ENCODE data around the gene DPP6. TPM values are rescaled to one million over a fixed set of nuclear protein-coding genes. Genes with fewer than 3 reads are reported as not detected.

The DPP6 gene
- total RNA-seq, 2 experiments from 2014 or later: not detected

DNA sequence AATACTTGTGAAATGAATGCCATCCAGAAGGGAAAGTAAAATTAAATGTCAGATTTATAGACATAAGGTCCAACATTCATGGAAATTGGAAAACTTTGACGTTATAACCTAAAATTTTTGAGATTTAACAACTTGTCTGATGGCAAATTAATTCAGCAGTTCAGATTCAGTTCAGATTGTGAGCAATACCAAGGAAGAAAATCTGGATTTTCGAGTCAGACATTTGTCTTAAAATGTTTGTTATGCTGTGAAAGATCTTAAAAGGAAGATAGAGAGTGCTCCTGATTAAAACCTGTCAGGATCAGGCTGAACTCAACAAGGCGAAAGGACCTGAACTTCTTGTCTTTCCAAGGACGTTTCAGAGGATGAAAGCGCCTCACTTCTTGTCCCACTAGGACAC lies 629.8 kb downstream of the DPP6 start:
- no peak for DNase-seq (ENCODE audit: low spot score)
- no TSS peak for BruUV-seq (replicated peaks)
- POLR2A ChIA-PET: no interaction called here
- Histone ChIP-seq H3K4me1 (ENCODE audit: insufficient read depth, low read length, poor library complexity, severe bottlenecking) (no peaks in the 10 kb centered on the region), H3K27ac (ENCODE audit: low read depth, low read length, poor library complexity, severe bottlenecking) (no peak overlapping the region), H3K4me2 (ENCODE audit: low read length) (no peak overlapping the region), H3K9me3 (ENCODE audit: low read length) (no peaks in the 10 kb centered on the region), H3K4me3 (ENCODE audit: low read depth, low read length, poor library complexity, severe bottlenecking) (no peak overlapping the region), H3K9me2 (ENCODE audit: insufficient read depth, low read length) (no peaks in the 10 kb centered on the region), H4K20me1 (ENCODE audit: insufficient read depth, low read length) (no peaks in the 10 kb centered on the region), H3K79me2 (ENCODE audit: insufficient read depth, low read depth, low read length) (no peaks in the 10 kb centered on the region), H3K36me3 (ENCODE audit: insufficient read depth, low read length) (no peaks in the 10 kb centered on the region), H2AFZ (ENCODE audit: low read length) (no peak overlapping the region)
- CTCF ChIA-PET (ENCODE audit: unreplicated experiment): no interaction called here
- no peak for TF ChIP-seq EZH2phosphoT487 (IDR thresholded peaks at IDR 0.05; ENCODE audit: borderline replicate concordance, low read depth, low read length)
- TF ChIP-seq, protein P1, sequence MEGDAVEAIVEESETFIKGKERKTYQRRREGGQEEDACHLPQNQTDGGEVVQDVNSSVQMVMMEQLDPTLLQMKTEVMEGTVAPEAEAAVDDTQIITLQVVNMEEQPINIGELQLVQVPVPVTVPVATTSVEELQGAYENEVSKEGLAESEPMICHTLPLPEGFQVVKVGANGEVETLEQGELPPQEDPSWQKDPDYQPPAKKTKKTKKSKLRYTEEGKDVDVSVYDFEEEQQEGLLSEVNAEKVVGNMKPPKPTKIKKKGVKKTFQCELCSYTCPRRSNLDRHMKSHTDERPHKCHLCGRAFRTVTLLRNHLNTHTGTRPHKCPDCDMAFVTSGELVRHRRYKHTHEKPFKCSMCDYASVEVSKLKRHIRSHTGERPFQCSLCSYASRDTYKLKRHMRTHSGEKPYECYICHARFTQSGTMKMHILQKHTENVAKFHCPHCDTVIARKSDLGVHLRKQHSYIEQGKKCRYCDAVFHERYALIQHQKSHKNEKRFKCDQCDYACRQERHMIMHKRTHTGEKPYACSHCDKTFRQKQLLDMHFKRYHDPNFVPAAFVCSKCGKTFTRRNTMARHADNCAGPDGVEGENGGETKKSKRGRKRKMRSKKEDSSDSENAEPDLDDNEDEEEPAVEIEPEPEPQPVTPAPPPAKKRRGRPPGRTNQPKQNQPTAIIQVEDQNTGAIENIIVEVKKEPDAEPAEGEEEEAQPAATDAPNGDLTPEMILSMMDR (conservative IDR thresholded peaks at IDR 0.05; ENCODE audit: low read length): no peak
- intact Hi-C loops (cut with micrococcal nuclease; ENCODE audit: unreplicated experiment): no loop called here

GRCh38 chr7:154684666-154685563 lies 632.7 kb downstream of the DPP6 start:
- Histone ChIP-seq H3K79me2 (ENCODE audit: insufficient read depth, low read depth, low read length) (no peaks in the 10 kb centered on the region), H3K9me3 (ENCODE audit: low read length) (no peaks in the 10 kb centered on the region), H4K20me1 (ENCODE audit: insufficient read depth, low read length) (no peaks in the 10 kb centered on the region), H3K9me2 (ENCODE audit: insufficient read depth, low read length) (no peaks in the 10 kb centered on the region), H3K4me2 (ENCODE audit: low read length) (no peak overlapping the region), H3K36me3 (ENCODE audit: insufficient read depth, low read length) (no peaks in the 10 kb centered on the region), H2AFZ (ENCODE audit: low read length) (no peak overlapping the region), H3K4me1 (ENCODE audit: insufficient read depth, low read length, poor library complexity, severe bottlenecking) (no peaks in the 10 kb centered on the region), H3K27ac (ENCODE audit: low read depth, low read length, poor library complexity, severe bottlenecking) (no peak overlapping the region), H3K4me3 (ENCODE audit: low read depth, low read length, poor library complexity, severe bottlenecking) (no peak overlapping the region)
- no TSS peak for BruUV-seq (replicated peaks)
- DNase-seq (ENCODE audit: low spot score): no peak
- CTCF ChIA-PET (ENCODE audit: unreplicated experiment): no interaction called here
- TF ChIP-seq EZH2phosphoT487 (IDR thresholded peaks at IDR 0.05; ENCODE audit: borderline replicate concordance, low read depth, low read length): no peak
- TF ChIP-seq, protein P1 (conservative IDR thresholded peaks at IDR 0.05; ENCODE audit: low read length): no peak
- POLR2A ChIA-PET: no interaction called here
- intact Hi-C loops (cut with micrococcal nuclease; ENCODE audit: unreplicated experiment): no loop called here

- Histone ChIP-seq H3K27ac (ENCODE audit: low read depth, low read length, poor library complexity, severe bottlenecking) (no peak overlapping the region), H3K9me2 (ENCODE audit: insufficient read depth, low read length) (no peaks in the 10 kb centered on the region), H3K36me3 (ENCODE audit: insufficient read depth, low read length) (no peaks in the 10 kb centered on the region), H3K4me2 (ENCODE audit: low read length) (no peak overlapping the region), H3K9me3 (ENCODE audit: low read length) (no peaks in the 10 kb centered on the region), H2AFZ (ENCODE audit: low read length) (no peak overlapping the region), H3K4me3 (ENCODE audit: low read depth, low read length, poor library complexity, severe bottlenecking) (no peak overlapping the region), H3K4me1 (ENCODE audit: insufficient read depth, low read length, poor library complexity, severe bottlenecking) (no peaks in the 10 kb centered on the region), H4K20me1 (ENCODE audit: insufficient read depth, low read length) (no peaks in the 10 kb centered on the region), H3K79me2 (ENCODE audit: insufficient read depth, low read depth, low read length) (no peaks in the 10 kb centered on the region)
- BruUV-seq (replicated peaks): no TSS peak
- POLR2A ChIA-PET: no interaction called here
- no peak for DNase-seq (ENCODE audit: low spot score)
- CTCF ChIA-PET (ENCODE audit: unreplicated experiment): no interaction called here
- intact Hi-C loops (cut with micrococcal nuclease; ENCODE audit: unreplicated experiment): no loop called here
- TF ChIP-seq, protein P1 (conservative IDR thresholded peaks at IDR 0.05; ENCODE audit: low read length): no peak
- no peak for TF ChIP-seq EZH2phosphoT487 (IDR thresholded peaks at IDR 0.05; ENCODE audit: borderline replicate concordance, low read depth, low read length)
These were observed 633.3 kb downstream of the DPP6 start for GRCh38 chr7:154685564-154685901.
